HFF-Myc (cell line): Measurements from ENCODE around the gene EIF3K.

Experiments
- DNase-seq: peaks from one replicate; pipeline ENCODE4 v3.0.0-alpha.2; 2011; ENCODE audit warnings: low read depth; ENCODE audit errors: extremely low read depth
- H3K4me3 ChIP-seq: replicated peaks from 2 replicates; pipeline ENCODE4 v1.5.1; 2011; ENCODE audit warnings: low read depth, mild to moderate bottlenecking, control low read depth, low read length
- CTCF ChIP-seq: IDR thresholded peaks from 2 replicates; pipeline ENCODE4 v1.5.1; 2012; ENCODE audit warnings: mild to moderate bottlenecking, low read depth, low read length, control low read depth; ENCODE audit errors: missing control alignments

EIF3K gene

GRCh38 chr19:38650172-38650775 lies 31.3 kb downstream of the EIF3K start:
- peak overlapping the region; percentile 79 for H3K4me3 ChIP-seq
- DNase-seq, result no peak
- TF ChIP-seq CTCF, result no peak

- peak overlapping the region; percentile 79 for H3K4me3 ChIP-seq
- no peak for DNase-seq
- TF ChIP-seq CTCF, result no peak
Observed at GRCh38 chr19:38650911-38651584, 32.1 kb downstream of the EIF3K start.

GRCh38 chr19:38653028-38653571 lies 34.1 kb downstream of the EIF3K start:
- no peak for DNase-seq
- H3K4me3 ChIP-seq, result no peak overlapping the region; the same call in 1 of the 2 replicates
- TF ChIP-seq CTCF, result no peak

GRCh38 chr19:38654628-38655055 lies 35.7 kb downstream of the EIF3K start:
- no peak for TF ChIP-seq CTCF
- DNase-seq, result no peak
- no peak overlapping the region for H3K4me3 ChIP-seq

GRCh38 chr19:38655148-38655824 lies 36.3 kb downstream of the EIF3K start:
- TF ChIP-seq CTCF, result no peak
- H3K4me3 ChIP-seq, result no peak overlapping the region
- no peak for DNase-seq

- H3K4me3 ChIP-seq, result no peak overlapping the region
- no peak for TF ChIP-seq CTCF
- DNase-seq, result no peak
Observed at GRCh38 chr19:38656171-38656981, 37.4 kb downstream of the EIF3K start.
